ENCODE results near the gene SLC16A13.

- no peak for TF ChIP-seq CTCF (IDR thresholded peaks at IDR 0.05)
- TF ChIP-seq EP300 (IDR thresholded peaks at IDR 0.05): no peak
- TF ChIP-seq POLR2A (IDR thresholded peaks at IDR 0.05): no peak
Observed at GRCh38 chr17:7058831-7059447, 23.1 kb downstream of the SLC16A13 start.

Data from tibial nerve (tissue), 4 donors.